Kidney epithelial cell (primary cell): ENCODE results near the gene CCDC68. TPM values are rescaled to one million over a fixed set of nuclear protein-coding genes. Genes with fewer than 3 reads are reported as not detected.

Experiments
- DNase-seq: peaks from one replicate; pipeline ENCODE4 v3.0.0-alpha.2; 2010; ENCODE audit warnings: low read depth
- H3K27me3 ChIP-seq: 2 replicates; pipeline ENCODE4 v1.6.0; 2011; ENCODE audit warnings: low read length; ENCODE audit not compliant: control insufficient read depth, insufficient read depth
- H3K36me3 ChIP-seq: 2 replicates; pipeline ENCODE4 v1.5.1; 2011; ENCODE audit warnings: low read length; ENCODE audit not compliant: control insufficient read depth, insufficient read depth
- H3K4me3 ChIP-seq: 2 replicates; pipeline ENCODE4 v1.5.1; 2011; ENCODE audit warnings: low read depth, mild to moderate bottlenecking, control low read depth, low read length
- CTCF ChIP-seq: IDR thresholded peaks from 2 replicates; pipeline ENCODE4 v1.5.1; 2011; ENCODE audit warnings: mild to moderate bottlenecking, moderate library complexity, low read length, control low read depth, inconsistent platforms; ENCODE audit not compliant: insufficient read depth, poor library complexity, severe bottlenecking
- total RNA-seq: library from RNA; depleted of rRNA; stranded (reverse); fragments of >200 nt; gene quantifications from 2 replicates; pipeline ENCODE4 v1.2.3, GENCODE V29; 2015

CCDC68 gene
- total RNA-seq, 1 donor from 2014 or later = 3.7 TPM

GRCh38 chr18:54900290-54900689 lies 59.0 kb downstream of the CCDC68 start:
- Histone ChIP-seq H3K36me3 (no peaks in the 10 kb centered on the region), H3K4me3 (no peak overlapping the region), H3K27me3 (no peaks in the 10 kb centered on the region)
- no peak for TF ChIP-seq CTCF
- no peak for DNase-seq

- Histone ChIP-seq H3K4me3 (no peak overlapping the region), H3K36me3 (no peaks in the 10 kb centered on the region), H3K27me3 (no peaks in the 10 kb centered on the region)
- DNase-seq = no peak
- TF ChIP-seq CTCF = no peak
Observed at GRCh38 chr18:54899500-54899899, 59.8 kb downstream of the CCDC68 start.

- no peak for DNase-seq
- no peak for TF ChIP-seq CTCF
- no peak overlapping the region for H3K4me3 ChIP-seq
- H3K36me3 ChIP-seq = no peaks in the 10 kb centered on the region
- no peaks in the 10 kb centered on the region for H3K27me3 ChIP-seq
Observed at GRCh38 chr18:54888933-54889332, 70.3 kb downstream of the CCDC68 start.

GRCh38 chr18:54888378-54888777 lies 70.9 kb downstream of the CCDC68 start:
- H3K36me3 ChIP-seq = no peaks in the 10 kb centered on the region
- no peaks in the 10 kb centered on the region for H3K27me3 ChIP-seq
- TF ChIP-seq CTCF = no peak
- H3K4me3 ChIP-seq = no peak overlapping the region
- DNase-seq = no peak

- Histone ChIP-seq H3K27me3 (no peaks in the 10 kb centered on the region), H3K4me3 (no peak overlapping the region), H3K36me3 (no peaks in the 10 kb centered on the region)
- no peak for TF ChIP-seq CTCF
- DNase-seq = peak; percentile 9
Observed at GRCh38 chr18:54883816-54884604, 75.3 kb downstream of the CCDC68 start.

GRCh38 chr18:54882318-54882717 lies 76.9 kb downstream of the CCDC68 start:
- H3K27me3 ChIP-seq = no peaks in the 10 kb centered on the region
- H3K36me3 ChIP-seq = no peaks in the 10 kb centered on the region
- TF ChIP-seq CTCF = no peak
- DNase-seq = no peak
- no peak overlapping the region for H3K4me3 ChIP-seq
